ENCODE data around the gene ADORA1. TPM values are rescaled to one million over a fixed set of nuclear protein-coding genes. Genes with fewer than 3 reads are reported as not detected.

ADORA1 gene
- total and polyA plus RNA-seq, 2 of the 13 experiments (the other 11 are each of a cell fraction or from before 2014, with no cell fraction given) = 0.11 TPM; not detected in 1

DNA sequence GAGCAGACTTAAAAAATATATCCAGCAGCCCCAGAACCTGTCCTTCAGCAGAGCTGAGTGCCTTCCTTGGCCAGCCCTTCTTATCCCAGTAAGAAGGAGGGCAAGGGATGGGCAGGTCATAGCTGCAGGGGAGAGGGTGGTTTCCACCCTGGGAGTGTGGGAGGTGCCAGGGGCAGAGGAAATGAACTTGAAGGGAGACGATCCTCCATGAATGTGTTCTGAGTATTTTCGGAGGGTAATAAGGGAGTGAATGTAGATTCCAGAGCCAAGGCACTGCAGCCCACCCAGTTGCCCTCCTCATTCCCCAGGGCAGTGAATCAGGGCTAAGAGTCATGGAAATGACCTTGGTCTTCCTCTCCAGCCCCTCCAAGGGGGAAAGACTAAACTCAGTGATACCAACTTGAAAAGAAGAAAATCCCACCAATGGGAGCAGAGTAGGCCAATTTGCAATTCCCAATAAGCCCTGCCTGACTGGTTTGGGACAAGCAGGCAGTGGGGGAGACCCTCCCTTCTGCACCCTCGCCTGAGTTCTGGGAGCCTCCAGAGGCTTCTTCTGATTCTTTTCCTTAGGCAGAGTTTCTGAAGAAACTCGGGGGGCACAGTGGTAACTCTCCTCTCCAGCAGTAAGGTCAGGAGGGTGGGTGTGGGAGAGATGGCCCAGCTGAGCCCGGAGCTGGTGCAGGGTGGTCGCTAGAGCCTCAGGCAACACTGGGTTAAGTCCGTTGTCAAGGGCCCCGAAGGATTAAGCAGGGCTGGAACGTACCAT is 45.9 kb upstream of the ADORA1 start:
- in situ Hi-C loops (cut with HindIII; ENCODE audit: extremely low pct_ligation_motif_present, low pct_unique_long_range_greater_than_20kb) (no loop called here), intact Hi-C loops (cut with micrococcal nuclease; ENCODE audit: unreplicated experiment) (no loop called here)
- Histone ChIP-seq H3K4me2 (ENCODE audit: low read depth, low read length) (no peak overlapping the region), H3K79me2 (ENCODE audit: insufficient read depth, low read length) (no peaks in the 10 kb centered on the region), H3K9ac (ENCODE audit: insufficient read depth, low read depth, low read length) (no peak overlapping the region), H3K27ac (ENCODE audit: extremely low read length, insufficient read depth, low read length) (no peak overlapping the region), H2AFZ (ENCODE audit: low read length) (no peak overlapping the region), H3K4me3 (replicated peaks in 1 of 3; ENCODE audit: insufficient read depth in 1 of 3, low read depth in 2 of 3, low read length in 3 of 3) (no peak overlapping the region), H3K27me3 (ENCODE audit: control insufficient read depth in 1 of 2, insufficient read depth in 2 of 2, low read length in 2 of 2) (peaks cover 4 to 28% of the 10 kb centered on the region in 2 experiments; a peak in 4 of 5 replicates), H3K36me3 (replicated peaks in 1 of 2; ENCODE audit: control insufficient read depth in 1 of 2, insufficient read depth in 2 of 2, low read length in 2 of 2) (no peaks in the 10 kb centered on the region), H3K4me1 (ENCODE audit: insufficient read depth, low read length) (no peaks in the 10 kb centered on the region), H3K9me3 (ENCODE audit: low read length) (no peaks in the 10 kb centered on the region), H4K20me1 (ENCODE audit: insufficient read depth, low read length) (no peaks in the 10 kb centered on the region)
- CTCF ChIA-PET (ENCODE audit: low intra/inter-chr PET ratio, low total read pairs) = no interaction called here
- POLR2A ChIA-PET = no interaction called here
- no peak for TF ChIP-seq ZSCAN25 (CRISPR knock-in tag; IDR thresholded peaks at IDR 0.05)
- TF ChIP-seq, protein P1, sequence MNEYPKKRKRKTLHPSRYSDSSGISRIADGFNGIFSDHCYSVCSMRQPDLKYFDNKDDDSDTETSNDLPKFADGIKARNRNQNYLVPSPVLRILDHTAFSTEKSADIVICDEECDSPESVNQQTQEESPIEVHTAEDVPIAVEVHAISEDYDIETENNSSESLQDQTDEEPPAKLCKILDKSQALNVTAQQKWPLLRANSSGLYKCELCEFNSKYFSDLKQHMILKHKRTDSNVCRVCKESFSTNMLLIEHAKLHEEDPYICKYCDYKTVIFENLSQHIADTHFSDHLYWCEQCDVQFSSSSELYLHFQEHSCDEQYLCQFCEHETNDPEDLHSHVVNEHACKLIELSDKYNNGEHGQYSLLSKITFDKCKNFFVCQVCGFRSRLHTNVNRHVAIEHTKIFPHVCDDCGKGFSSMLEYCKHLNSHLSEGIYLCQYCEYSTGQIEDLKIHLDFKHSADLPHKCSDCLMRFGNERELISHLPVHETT (CRISPR knock-in tag; conservative IDR thresholded peaks at IDR 0.05) = no peak
- TF ChIP-seq ZNF44 (CRISPR knock-in tag; IDR thresholded peaks at IDR 0.05) = no peak
- TF ChIP-seq NR3C1 (CRISPR knock-in tag; IDR thresholded peaks at IDR 0.05) = no peak
- TF ChIP-seq, protein P2, sequence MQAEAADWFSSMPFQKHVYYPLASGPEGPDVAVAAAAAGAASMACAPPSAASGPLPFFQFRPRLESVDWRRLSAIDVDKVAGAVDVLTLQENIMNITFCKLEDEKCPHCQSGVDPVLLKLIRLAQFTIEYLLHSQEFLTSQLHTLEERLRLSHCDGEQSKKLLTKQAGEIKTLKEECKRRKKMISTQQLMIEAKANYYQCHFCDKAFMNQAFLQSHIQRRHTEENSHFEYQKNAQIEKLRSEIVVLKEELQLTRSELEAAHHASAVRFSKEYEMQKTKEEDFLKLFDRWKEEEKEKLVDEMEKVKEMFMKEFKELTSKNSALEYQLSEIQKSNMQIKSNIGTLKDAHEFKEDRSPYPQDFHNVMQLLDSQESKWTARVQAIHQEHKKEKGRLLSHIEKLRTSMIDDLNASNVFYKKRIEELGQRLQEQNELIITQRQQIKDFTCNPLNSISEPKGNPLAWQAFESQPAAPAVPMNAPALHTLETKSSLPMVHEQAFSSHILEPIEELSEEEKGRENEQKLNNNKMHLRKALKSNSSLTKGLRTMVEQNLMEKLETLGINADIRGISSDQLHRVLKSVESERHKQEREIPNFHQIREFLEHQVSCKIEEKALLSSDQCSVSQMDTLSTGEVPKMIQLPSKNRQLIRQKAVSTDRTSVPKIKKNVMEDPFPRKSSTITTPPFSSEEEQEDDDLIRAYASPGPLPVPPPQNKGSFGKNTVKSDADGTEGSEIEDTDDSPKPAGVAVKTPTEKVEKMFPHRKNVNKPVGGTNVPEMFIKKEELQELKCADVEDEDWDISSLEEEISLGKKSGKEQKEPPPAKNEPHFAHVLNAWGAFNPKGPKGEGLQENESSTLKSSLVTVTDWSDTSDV (CRISPR knock-in tag; IDR thresholded peaks at IDR 0.05) = no peak
- TF ChIP-seq ZNF207 (IDR thresholded peaks at IDR 0.05; ENCODE audit: borderline replicate concordance) = no peak
- no peak for TF ChIP-seq ZNF253 (CRISPR knock-in tag; IDR thresholded peaks at IDR 0.05; ENCODE audit: borderline replicate concordance)
- TF ChIP-seq GMEB2 (CRISPR knock-in tag; IDR thresholded peaks at IDR 0.05; ENCODE audit: low read depth) = no peak
- DNase-seq (ENCODE audit: low spot score) (no peak), ATAC-seq (no peak), FAIRE-seq (no peak)
- WGBS (ENCODE audit: low lambda C conversion rate) = 55% methylated on average over 5 of the region's 9 CpGs
- no TSS peak for BruUV-seq (replicated peaks)

Data from HepG2 (cell line).